HFFc6 (cell line): ENCODE measurements around the gene TBX3. TPM values are rescaled to one million over a fixed set of nuclear protein-coding genes. Genes with fewer than 3 reads are reported as not detected.
A peak's percentile ranks its signal among the peaks of the same experiment; 100 is the strongest.

Experiments
- DNase-seq: peaks from one replicate; pipeline ENCODE4 v3.0.0-alpha.2; 2018
- H3K27ac Mint-ChIP-seq: 2 replicates; pipeline ENCODE4 v1.8.0; 2020; ENCODE audit warnings: mild to moderate bottlenecking, mixed read lengths
- H3K27me3 Mint-ChIP-seq: 2 replicates; pipeline ENCODE4 v1.8.0; 2021; ENCODE audit warnings: mild to moderate bottlenecking, moderate library complexity, mixed read lengths; ENCODE audit not compliant: insufficient read depth
- H3K36me3 Mint-ChIP-seq: 2 replicates; pipeline ENCODE4 v1.8.0; 2021; ENCODE audit warnings: low read depth, mixed read lengths
- H3K4me1 Mint-ChIP-seq: 2 replicates; pipeline ENCODE4 v1.8.0; 2020; ENCODE audit warnings: low read depth, mixed read lengths
- H3K4me3 Mint-ChIP-seq: 2 replicates; pipeline ENCODE4 v1.8.0; 2020; ENCODE audit warnings: mild to moderate bottlenecking, moderate library complexity, mixed read lengths
- H3K9me3 Mint-ChIP-seq: 2 replicates; pipeline ENCODE4 v1.8.0; 2020; ENCODE audit warnings: mild to moderate bottlenecking, mixed read lengths
- total RNA-seq, 6 experiments: library from RNA; stranded (reverse); fragmentation: NEBNext Ultra II Directional; extraction: Animal tissue kit (Norgen Biotek cat#: 25700); gene quantifications; 2 replicates in 1 of 6; 3 replicates in 5 of 6; pipeline ENCODE4 v1.2.3, GENCODE V29; 2021
- TF ChIP-seq, protein P1 (sequence below): fragments of 200-600 bp; sonication (generic); IDR thresholded peaks from 2 replicates; pipeline ENCODE4 v1.5.0; 2021; ENCODE audit warnings: antibody characterized with exemption, mild to moderate bottlenecking

Gene TBX3
- total RNA-seq, 6 experiments from 2014 or later: 108 to 145 (median 127) TPM

DNA sequence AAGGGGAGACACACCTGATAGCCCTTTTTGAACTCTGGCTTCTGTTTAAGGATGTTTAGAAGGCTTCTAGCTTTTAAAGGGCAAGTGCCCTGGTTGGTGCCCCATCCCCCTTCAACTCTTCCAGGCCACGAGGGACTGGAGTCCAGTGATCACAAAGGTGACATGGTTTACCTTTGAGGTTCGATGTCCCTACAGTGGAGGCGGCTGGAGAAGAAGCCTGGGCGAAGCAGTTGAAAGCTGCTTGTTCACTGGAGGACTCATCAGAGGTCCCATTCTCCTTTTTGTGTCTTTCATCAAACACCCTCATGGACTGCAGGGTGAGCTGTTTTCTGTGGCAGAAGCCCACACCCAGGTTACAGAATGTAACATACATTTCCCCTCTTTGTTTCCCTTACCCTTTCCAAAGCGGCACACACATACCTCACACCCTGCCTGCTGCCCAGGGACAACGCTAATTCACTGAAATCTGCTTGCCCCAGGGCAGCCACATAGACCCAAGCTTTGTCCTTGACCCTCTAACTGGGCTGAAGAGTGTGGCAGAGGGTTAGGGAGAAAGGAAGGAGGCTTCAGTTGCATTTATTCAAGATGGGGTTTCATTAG is 7.7 kb downstream of the TBX3 start:
- no peak for DNase-seq
- Mint-ChIP-seq H3K9me3 (peaks cover 9% of the 10 kb centered on the region), H3K36me3 (peaks cover 96% of the 10 kb centered on the region), H3K4me3 (peak overlapping the region; percentile 99), H3K27ac (peak overlapping the region; percentile 100), H3K27me3 (peaks cover 39% of the 10 kb centered on the region), H3K4me1 (peaks cover 81% of the 10 kb centered on the region)
- TF ChIP-seq, protein P1, sequence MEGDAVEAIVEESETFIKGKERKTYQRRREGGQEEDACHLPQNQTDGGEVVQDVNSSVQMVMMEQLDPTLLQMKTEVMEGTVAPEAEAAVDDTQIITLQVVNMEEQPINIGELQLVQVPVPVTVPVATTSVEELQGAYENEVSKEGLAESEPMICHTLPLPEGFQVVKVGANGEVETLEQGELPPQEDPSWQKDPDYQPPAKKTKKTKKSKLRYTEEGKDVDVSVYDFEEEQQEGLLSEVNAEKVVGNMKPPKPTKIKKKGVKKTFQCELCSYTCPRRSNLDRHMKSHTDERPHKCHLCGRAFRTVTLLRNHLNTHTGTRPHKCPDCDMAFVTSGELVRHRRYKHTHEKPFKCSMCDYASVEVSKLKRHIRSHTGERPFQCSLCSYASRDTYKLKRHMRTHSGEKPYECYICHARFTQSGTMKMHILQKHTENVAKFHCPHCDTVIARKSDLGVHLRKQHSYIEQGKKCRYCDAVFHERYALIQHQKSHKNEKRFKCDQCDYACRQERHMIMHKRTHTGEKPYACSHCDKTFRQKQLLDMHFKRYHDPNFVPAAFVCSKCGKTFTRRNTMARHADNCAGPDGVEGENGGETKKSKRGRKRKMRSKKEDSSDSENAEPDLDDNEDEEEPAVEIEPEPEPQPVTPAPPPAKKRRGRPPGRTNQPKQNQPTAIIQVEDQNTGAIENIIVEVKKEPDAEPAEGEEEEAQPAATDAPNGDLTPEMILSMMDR: no peak

DNA sequence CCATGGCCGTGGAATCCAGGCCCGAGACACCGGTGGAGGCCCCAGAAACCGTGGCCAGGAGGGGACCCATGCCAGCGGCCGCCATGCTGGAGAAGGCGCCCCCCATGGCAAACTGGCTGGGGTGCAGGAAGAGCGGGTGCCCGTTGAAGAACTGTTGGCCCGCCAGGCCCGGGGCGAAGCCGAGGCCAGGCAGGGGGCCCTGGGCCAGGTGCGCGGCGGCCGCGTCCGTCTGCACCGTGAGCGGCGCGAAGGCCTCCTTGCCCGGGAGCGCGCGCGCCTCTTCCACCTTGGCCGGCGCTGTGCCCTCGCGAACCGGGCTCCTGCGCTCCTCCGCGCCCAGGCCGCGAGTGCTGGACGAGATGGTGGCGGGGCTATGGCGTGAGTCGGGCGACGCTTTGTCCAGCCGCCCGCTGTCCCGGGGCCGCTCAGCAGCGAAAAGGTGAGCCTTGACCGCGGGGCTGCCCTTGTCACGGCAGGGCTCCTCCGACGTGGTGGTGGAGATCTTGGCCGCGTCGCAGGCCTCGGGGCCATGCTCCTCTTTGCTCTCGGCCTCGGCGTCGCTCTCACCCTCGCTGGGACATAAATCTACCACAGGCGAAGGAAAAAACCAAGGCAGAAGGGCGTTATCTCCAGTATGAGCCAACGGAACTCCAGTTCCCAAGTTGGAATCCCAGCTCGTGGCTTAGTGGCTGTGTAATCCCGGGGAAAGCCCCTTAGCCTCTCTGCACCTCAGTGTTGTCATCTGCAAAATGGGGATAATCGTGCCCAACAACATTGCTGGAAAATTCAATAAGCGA is 9.5 kb downstream of the TBX3 start:
- no peak for DNase-seq
- TF ChIP-seq, protein P1: peak; percentile 48
- H3K9me3 Mint-ChIP-seq: no peaks in the 10 kb centered on the region
- H3K36me3 Mint-ChIP-seq: peaks cover 95% of the 10 kb centered on the region
- peaks cover 34% of the 10 kb centered on the region for H3K27me3 Mint-ChIP-seq
- H3K4me1 Mint-ChIP-seq: peaks cover 94% of the 10 kb centered on the region
- H3K4me3 Mint-ChIP-seq: peak overlapping the region; percentile 99
- peak overlapping the region; percentile 100 for H3K27ac Mint-ChIP-seq

DNA sequence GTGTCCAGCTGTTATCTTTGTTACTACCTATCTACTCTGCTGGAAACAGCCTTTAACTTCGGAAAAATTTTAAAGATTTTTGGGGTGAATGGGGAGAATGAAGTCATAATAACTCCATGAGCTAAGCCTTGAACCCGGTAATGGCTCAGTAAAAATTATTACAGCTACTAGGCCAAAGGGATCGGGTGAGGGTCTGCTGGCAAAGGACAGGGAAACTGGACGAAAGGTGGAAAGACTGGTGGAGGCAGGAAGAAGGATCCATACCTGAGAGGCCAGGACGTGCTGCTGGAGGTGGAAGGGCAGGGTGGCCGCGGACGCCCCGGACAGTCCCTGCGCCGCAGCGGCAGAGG is 10.1 kb downstream of the TBX3 start:
- TF ChIP-seq, protein P1: no peak
- Mint-ChIP-seq H3K9me3 (no peaks in the 10 kb centered on the region), H3K27me3 (peaks cover 36% of the 10 kb centered on the region), H3K4me1 (peaks cover 88% of the 10 kb centered on the region), H3K27ac (peak overlapping the region; percentile 99), H3K36me3 (peaks cover 89% of the 10 kb centered on the region), H3K4me3 (peak overlapping the region; percentile 99)
- DNase-seq: no peak

DNA sequence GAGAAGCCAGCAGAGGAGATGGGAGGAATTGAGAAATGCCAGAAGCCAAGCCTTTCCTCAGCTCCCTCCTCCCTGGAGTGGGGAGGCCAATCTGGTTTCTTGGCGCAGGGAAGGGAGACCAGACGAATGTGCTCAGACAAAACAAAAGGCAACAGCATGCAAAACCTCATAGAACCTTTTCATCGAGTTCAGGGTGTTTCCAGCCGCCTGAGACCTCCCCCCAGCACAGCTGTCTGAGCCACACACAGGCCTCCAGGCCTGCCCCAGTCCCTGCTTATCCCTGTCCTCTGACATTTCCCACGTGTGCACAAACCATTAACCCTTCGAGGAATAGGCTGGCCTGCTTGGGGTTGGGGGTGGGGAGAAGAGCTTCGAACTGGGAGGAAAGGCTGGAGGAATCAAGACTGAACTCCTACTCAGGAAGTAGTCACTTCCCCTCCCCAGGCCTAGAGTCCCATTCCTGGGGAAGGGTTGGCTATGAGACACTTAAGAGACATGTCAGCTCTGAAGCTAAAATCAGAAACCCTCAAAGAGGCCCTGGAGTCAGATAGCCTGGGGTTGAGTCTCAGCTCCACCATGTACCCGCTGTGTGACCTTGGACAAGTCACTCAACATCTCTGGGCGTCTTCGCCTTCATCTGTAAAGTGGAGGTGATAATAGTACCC is 10.7 kb downstream of the TBX3 start:
- peaks cover 85% of the 10 kb centered on the region for H3K4me1 Mint-ChIP-seq
- DNase-seq: peak; percentile 86
- H3K4me3 Mint-ChIP-seq: peak overlapping the region; percentile 99
- H3K27me3 Mint-ChIP-seq: peaks cover 32% of the 10 kb centered on the region
- TF ChIP-seq, protein P1: no peak
- peak overlapping the region; percentile 99 for H3K27ac Mint-ChIP-seq
- H3K36me3 Mint-ChIP-seq: peaks cover 84% of the 10 kb centered on the region
- H3K9me3 Mint-ChIP-seq: no peaks in the 10 kb centered on the region

DNA sequence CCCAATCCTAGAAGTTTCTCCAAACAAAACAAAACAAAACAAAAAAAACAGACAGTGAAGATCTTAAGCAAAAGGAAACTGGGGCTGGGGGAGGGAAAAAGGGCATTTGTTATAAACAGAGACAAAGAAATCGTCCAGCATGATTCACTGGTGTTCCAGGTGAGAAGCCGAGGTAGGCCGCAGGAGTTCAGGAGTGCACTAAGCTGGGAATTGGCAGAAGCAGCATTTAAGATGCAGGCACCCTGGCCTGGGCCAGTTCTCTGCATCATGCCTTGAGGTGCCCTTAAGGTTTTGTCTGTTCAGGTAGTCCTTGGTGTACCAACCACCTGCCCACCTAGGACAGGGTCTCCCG is 11.2 kb downstream of the TBX3 start:
- peak overlapping the region; percentile 99 for H3K27ac Mint-ChIP-seq
- TF ChIP-seq, protein P1: no peak
- H3K27me3 Mint-ChIP-seq: peaks cover 35% of the 10 kb centered on the region
- H3K4me1 Mint-ChIP-seq: peaks cover 85% of the 10 kb centered on the region
- H3K36me3 Mint-ChIP-seq: peaks cover 79% of the 10 kb centered on the region
- no peaks in the 10 kb centered on the region for H3K9me3 Mint-ChIP-seq
- DNase-seq: no peak
- peak overlapping the region; percentile 99 for H3K4me3 Mint-ChIP-seq
